SHP77 (cell line): ENCODE measurements around the gene NCAPD3.

Experiments
- DNase-seq, 2 experiments: peaks; one replicate each; lab custom pipeline; 2025; lab: John Stamatoyannopoulos, UW

The NCAPD3 gene

GRCh38 chr11:134158023-134158422, 65.7 kb downstream of the NCAPD3 start:
- no peak for DNase-seq

GRCh38 chr11:134157451-134157850, 66.3 kb downstream of the NCAPD3 start:
- no peak for DNase-seq

GRCh38 chr11:134155946-134156865, 67.6 kb downstream of the NCAPD3 start:
- DNase-seq: no peak

GRCh38 chr11:134155456-134155855, 68.3 kb downstream of the NCAPD3 start:
- DNase-seq: no peak

DNA sequence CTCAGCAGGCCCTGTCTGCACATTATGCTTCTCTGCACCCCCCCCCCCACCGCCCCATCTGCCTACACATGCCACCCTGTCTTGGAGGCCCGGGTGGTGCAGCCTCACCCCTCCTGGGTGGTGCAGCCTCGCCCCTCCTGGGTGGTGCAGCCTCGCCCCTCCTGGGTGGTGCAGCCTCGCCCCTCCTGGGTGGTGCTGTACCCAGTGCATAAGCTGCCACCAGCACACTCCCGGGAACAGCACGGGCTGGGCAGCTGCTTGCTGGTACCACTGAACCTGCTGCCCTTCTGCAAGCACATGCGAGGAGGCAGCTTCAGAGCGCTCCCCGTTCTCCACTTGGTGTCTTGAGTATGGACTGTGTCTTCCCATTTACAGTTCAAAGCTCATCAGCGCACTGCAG, 69.3 kb downstream of the NCAPD3 start:
- no peak for DNase-seq

- DNase-seq: no peak
These were observed 70.4 kb downstream of the NCAPD3 start for GRCh38 chr11:134153147-134153905.

DNA sequence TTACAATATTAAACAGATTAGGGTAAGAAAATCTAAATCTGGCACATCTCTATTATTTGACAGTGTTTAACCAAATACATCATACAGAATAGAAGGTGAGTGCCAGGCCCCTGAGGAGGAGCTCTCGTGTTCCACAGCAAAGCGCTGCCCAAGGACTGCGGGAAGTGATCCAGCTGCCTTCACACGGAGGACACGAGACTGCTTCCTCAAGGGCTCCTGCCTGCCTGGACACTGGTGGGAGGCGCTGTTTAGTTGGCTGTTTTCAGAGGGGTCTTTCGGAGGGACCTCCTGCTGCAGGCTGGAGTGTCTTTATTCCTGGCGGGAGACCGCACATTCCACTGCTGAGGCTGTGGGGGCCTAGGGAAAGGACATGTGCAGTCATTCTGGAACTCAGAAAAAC, 71.1 kb downstream of the NCAPD3 start:
- DNase-seq: no peak

GRCh38 chr11:134151083-134151747, 72.6 kb downstream of the NCAPD3 start:
- DNase-seq: no peak

GRCh38 chr11:134150195-134150903, 73.4 kb downstream of the NCAPD3 start:
- DNase-seq: no peak

- no peak for DNase-seq
These were observed 74.4 kb downstream of the NCAPD3 start for GRCh38 chr11:134149371-134149770.

- DNase-seq: no peak
These were observed 77.2 kb downstream of the NCAPD3 start for GRCh38 chr11:134146598-134146997.

GRCh38 chr11:134145715-134146114, 78.1 kb downstream of the NCAPD3 start:
- peak; percentile 8 to 63 for DNase-seq

DNA sequence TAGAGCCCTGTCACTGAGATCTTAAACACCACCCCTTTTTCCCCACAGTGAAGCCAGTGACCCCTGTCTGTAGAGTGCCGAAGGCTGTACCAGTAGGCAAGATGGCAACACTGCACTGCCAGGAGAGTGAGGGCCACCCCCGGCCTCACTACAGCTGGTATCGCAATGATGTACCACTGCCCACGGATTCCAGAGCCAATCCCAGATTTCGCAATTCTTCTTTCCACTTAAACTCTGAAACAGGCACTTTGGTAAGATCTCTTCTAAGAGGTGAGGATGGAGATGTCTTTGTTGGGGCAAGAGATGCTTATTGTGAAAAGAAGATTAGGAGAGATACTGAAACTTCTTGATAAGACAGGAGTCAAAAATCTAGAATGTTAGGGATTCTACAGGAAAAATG, 79.0 kb downstream of the NCAPD3 start:
- no peak for DNase-seq

GRCh38 chr11:134143801-134144200, 80.0 kb downstream of the NCAPD3 start:
- DNase-seq: no peak

DNA sequence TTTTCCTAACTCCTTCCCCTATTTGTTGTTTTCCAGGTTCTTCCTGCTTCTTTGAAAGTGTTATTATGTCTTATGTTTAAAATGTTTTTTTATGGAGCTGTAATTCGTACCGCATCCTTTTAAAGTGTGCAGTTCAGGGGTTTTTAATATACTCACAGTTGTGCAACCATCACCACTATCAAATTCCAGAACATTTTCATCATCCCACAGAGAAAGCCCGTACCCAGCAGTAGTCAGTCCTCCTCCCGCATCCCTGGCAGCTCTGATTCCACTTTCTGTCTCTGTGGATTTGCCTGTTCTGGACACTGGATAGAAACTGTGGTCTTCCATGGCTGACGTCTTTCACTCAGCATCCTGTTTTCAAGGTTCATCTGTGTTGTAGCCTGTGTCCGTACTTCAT, 81.2 kb downstream of the NCAPD3 start:
- DNase-seq: no peak

DNA sequence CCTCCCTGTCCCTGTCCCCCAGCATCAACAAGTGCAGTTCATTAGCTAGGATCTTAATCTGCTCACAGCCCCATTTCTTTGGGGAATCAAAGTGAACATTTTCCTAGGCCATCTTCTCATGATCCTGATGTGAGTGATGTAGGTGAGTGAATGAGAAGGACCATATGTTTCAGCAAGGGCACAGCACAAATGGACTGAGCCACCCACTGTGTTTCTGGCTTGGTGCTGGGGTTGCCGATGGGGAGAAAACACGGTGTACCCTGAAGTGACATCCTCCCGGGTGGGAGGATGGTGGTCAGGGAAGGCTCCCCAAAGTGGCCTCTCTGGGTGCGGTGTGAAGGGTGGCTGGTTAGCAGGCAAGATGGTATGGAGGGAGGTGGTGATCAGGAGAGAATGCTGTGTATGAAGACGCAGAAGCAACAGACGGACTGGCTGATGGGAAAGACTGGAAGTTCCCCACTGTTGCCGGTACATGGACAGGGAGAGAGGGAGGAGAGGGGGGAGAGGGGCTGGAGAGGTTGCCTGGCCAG, 82.7 kb downstream of the NCAPD3 start:
- no peak for DNase-seq

DNA sequence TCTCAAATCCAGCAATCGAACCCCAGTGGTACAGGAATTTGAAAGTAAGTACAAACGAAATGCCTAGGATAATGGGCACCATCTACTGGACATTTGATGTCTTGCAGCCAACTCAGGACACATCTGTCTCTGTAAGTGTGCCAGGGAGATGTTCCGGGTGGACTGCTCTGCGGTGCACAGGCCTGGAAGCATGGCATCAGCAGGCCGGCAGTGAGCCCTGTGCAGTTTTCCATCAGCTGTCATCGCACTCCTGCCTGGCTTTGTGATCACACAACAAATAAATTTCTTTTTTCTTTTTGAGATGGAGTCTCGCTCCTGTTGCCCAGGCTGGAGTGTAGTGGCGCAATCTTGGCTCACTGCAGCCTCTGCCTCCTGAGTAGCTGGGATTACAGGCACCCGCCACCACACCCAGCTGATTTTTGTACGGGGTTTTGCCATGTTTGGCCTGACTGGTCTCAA, 83.9 kb downstream of the NCAPD3 start:
- DNase-seq: peak; percentile 55 to 59

DNA sequence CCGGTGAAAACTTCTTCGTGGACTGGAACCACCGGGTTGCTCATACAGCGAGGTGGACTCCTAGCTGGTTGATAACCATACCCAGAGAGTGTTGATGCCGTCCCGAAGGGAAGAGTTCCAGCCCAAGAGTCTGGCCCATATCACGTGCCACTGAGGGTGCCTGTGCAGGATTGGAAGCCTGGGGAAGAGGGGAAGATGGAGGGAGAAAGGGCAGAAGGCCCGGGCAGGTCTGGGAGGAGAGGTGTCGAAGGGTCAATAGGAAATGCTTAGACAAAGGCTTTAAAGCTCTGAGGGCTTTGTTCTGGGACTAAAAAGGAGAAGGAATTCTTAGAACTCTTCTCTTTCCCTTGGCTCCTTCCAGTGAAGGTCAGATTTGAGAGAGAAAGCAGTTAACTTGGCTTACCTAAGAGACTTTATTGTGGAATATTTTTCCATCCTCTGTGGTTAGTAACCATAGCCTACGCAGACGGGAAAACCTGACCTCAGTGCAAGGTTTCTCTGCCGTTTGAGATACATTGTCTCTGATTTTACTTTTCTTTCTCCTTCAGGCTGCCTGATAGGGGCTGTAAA, 84.4 kb downstream of the NCAPD3 start:
- no peak for DNase-seq

DNA sequence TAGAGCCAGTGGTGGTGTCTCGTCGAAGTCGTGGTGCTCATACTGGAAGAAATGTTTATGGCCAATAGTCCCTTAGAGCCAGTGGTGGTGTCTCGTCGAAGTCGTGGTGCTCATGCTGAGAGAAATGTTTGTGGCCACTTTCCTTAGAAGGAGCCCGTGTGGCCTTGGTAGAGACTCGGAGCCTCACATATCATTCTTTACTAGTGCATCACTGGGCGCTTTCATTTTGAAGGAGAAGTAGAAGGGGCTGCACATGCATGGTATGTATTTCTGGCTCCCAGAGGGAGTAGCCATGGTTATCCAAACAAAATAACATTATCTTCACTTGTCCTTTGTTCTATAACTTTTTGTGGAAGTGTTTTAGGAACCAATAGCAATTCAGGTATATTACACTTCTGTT, 85.4 kb downstream of the NCAPD3 start:
- no peak for DNase-seq

- no peak for DNase-seq
These were observed 89.6 kb downstream of the NCAPD3 start for GRCh38 chr11:134134167-134134566.

DNA sequence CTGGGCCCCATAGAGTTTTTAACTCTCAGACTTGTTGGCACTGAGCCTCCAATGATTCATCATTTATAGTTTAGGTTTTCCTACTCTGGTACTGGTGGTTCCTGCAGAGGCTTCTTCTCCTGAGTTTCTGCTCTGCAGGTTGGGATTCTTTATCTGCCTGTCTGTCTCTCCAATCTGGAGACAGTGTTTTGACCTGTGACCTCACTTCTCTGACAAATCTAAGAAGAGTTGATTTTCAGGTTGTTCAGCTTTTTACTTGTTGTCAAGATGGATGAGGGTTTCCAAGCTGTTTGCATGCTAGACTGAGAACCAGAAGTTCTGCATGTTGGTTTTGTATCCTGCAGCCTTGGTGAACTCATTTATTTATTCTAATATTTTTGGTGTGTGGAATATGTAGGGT, 91.0 kb downstream of the NCAPD3 start:
- no peak for DNase-seq
